Upper lobe of left lung (tissue), 4 donors: Measurements from ENCODE around the gene HAPLN2.
A peak's percentile ranks its signal among the peaks of the same experiment; 100 is the strongest.

Experiments used
- EP300 ChIP-seq, 4 donors: sonication (generic); formaldehyde crosslinking; IDR thresholded peaks; one replicate each; pipeline ENCODE4 v1.5.1; 2017; ENCODE audit warnings: antibody characterized with exemption in 4 of 4, control low read depth in 2 of 4
- POLR2AphosphoS5 ChIP-seq, 2 donors: sonication (generic); formaldehyde crosslinking; IDR thresholded peaks; one replicate each; pipeline ENCODE4 v1.5.1; 2017; ENCODE audit warnings: antibody characterized with exemption in 2 of 2
- TF ChIP-seq, protein P1 (sequence below), 6 experiments: fragments of 450-650 bp in 4 of 6; fragments of 200-600 bp in 2 of 6; sonication (generic) in 2 of 6; IDR thresholded peaks; one replicate each; pipeline ENCODE4 v1.5.1; 2016 to 2019; ENCODE audit warnings: antibody characterized with exemption in 6 of 6

DNA sequence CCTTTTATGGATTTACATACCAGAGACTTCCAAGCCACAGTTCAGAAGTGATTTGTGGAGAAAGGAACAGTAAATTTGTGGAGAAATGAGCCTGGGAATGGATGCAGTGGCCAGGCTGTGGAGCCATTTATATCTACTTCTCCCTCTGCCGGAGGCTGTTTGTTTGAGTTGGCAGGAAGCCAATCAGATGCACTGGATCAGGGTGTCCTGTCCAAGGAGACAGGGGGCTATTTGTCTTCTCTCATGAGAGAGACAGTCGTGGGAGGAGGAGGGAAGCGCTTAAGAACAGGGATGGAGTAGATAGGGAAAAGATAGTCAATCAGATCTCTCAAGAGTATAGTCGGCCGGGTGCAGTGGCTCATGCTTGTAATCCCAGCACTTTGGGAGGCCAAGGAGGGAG is 2.8 kb upstream of the HAPLN2 start:
- TF ChIP-seq, protein P1, sequence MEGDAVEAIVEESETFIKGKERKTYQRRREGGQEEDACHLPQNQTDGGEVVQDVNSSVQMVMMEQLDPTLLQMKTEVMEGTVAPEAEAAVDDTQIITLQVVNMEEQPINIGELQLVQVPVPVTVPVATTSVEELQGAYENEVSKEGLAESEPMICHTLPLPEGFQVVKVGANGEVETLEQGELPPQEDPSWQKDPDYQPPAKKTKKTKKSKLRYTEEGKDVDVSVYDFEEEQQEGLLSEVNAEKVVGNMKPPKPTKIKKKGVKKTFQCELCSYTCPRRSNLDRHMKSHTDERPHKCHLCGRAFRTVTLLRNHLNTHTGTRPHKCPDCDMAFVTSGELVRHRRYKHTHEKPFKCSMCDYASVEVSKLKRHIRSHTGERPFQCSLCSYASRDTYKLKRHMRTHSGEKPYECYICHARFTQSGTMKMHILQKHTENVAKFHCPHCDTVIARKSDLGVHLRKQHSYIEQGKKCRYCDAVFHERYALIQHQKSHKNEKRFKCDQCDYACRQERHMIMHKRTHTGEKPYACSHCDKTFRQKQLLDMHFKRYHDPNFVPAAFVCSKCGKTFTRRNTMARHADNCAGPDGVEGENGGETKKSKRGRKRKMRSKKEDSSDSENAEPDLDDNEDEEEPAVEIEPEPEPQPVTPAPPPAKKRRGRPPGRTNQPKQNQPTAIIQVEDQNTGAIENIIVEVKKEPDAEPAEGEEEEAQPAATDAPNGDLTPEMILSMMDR (IDR thresholded peaks at IDR 0.05) = no peak
- TF ChIP-seq POLR2AphosphoS5 (IDR thresholded peaks at IDR 0.05) (peak; percentile 35 to 43), EP300 (IDR thresholded peaks at IDR 0.05) (peak in 2 of 4 donors; percentile 69 to 84)
